Ovary (tissue), 9 donors: Measurements from ENCODE around the gene SRPK3. TPM values are rescaled to one million over a fixed set of nuclear protein-coding genes. Genes with fewer than 3 reads are reported as not detected.

ENCODE experiments used
- DNase-seq, 5 donors: peaks; one replicate each; pipeline ENCODE4 v3.0.0-alpha.2; 2019 to 2020
- H3K27ac ChIP-seq, 2 donors: fragments of 200-600 bp; one replicate each; pipeline versions ENCODE4 v1.5.1 to v1.8.0; 2019 to 2022
- H3K27me3 ChIP-seq: fragments of 200-600 bp; one replicate; pipeline ENCODE4 v1.8.0; 2022
- H3K36me3 ChIP-seq: fragments of 200-600 bp; sonication (generic); one replicate; pipeline ENCODE4 v1.5.1; 2019
- H3K4me1 ChIP-seq: one replicate; pipeline ENCODE4 v1.8.1; 2013; ENCODE audit warnings: mild to moderate bottlenecking, moderate library complexity; ENCODE audit not compliant: insufficient read depth
- H3K4me3 ChIP-seq: fragments of 200-600 bp; sonication (generic); one replicate; pipeline ENCODE4 v1.5.1; 2017
- H3K9me3 ChIP-seq, 2 donors: fragments of 200-600 bp in 1 of 2; sonication (generic) in 1 of 2; one replicate each; pipeline versions ENCODE4 v1.5.1 to v1.8.1; 2013 to 2019; ENCODE audit warnings: mild to moderate bottlenecking in 1 of 2, moderate library complexity in 1 of 2
- CTCF ChIP-seq, 3 donors: fragments of 450-650 bp in 2 of 3; fragments of 200-600 bp in 1 of 3; IDR thresholded peaks; one replicate each; pipeline versions ENCODE4 v1.5.1 to v1.8.0; 2016 to 2022; ENCODE audit warnings: antibody characterized with exemption in 3 of 3, mild to moderate bottlenecking in 1 of 3
- EP300 ChIP-seq: sonication (generic); formaldehyde crosslinking; IDR thresholded peaks from one replicate; pipeline ENCODE4 v1.6.1; 2017; ENCODE audit warnings: antibody characterized with exemption
- POLR2A ChIP-seq: fragments of 450-650 bp; IDR thresholded peaks from one replicate; pipeline ENCODE4 v1.6.1; 2017; ENCODE audit warnings: antibody characterized with exemption, mild to moderate bottlenecking, moderate library complexity
- WGBS, 3 donors: extraction: QIAGEN DNeasy Blood & Tissue Kit in 1 of 3; methylation state at CpG; one replicate each; pipeline versions ENCODE4 v1.1.5 to v1.1.7; 2013 to 2017; 5-methylcytosine and 5-hydroxymethylcytosine counted together
- intact Hi-C, 4 donors: fragments of 100-400 bp; cut with DNase I; formaldehyde crosslinking; loops; one replicate each; pipeline versions ENCODE4 v1.11.0 to v1.15.1; 2022 to 2023
- polyA plus RNA-seq, 2 donors: library from polyadenylated mRNA; stranded (reverse); fragments of 200-250 nt in 1 of 2; fragments of 350-450 nt in 1 of 2; fragmentation: Illumina TruSeq in 1 of 2; extraction: RNeasy Lipid Tissue Mini Kit (QIAGEN cat#74804) in 1 of 2; gene quantifications; one replicate each; pipeline ENCODE4 v1.2.3, GENCODE V29; 2013 to 2014
- total RNA-seq, 7 donors: library from RNA; depleted of rRNA in 2 of 7; stranded (reverse); fragments of >200 nt in 2 of 7; fragmentation: NEBNext Ultra II Directional in 3 of 7; extraction: Animal tissue kit (Norgen Biotek cat#: 25700) in 3 of 7; gene quantifications; one replicate each; pipeline versions ENCODE4 v1.1.0 to v1.2.4, GENCODE V29; 2016 to 2023
- donor health status: DM: no; HTN: no; CAD: no; lungs with moderate emphysema.
- donor health status: DM: no; HTN: no; CAD: no.
- donor health status: Bipolar disorder and iron deficiency.
- donor health status: DM: yes; HTN: yes; CAD: no.
- donor health status: DM: no; HTN: no; CAD: no.
- donor health status: DM: yes; HTN: yes; CAD: no.

Gene SRPK3
- total and polyA plus RNA-seq, 9 donors: 0.25 to 2.1 (median 1.4) TPM

- 69 to 89% (median 82%) methylated on average over 10 to 18 of the region's 22 CpGs for WGBS, 3 donors
- H3K4me1 ChIP-seq: no peaks in the 10 kb centered on the region
- H3K9me3 ChIP-seq: no peaks in the 10 kb centered on the region
- TF ChIP-seq EP300: no peak
- TF ChIP-seq CTCF (IDR thresholded peaks at IDR 0.05): no peak
- no peak for TF ChIP-seq POLR2A
- DNase-seq: no peak
- H3K36me3 ChIP-seq: no peaks in the 10 kb centered on the region
- intact Hi-C loops: no loop called here
- no peaks in the 10 kb centered on the region for H3K27me3 ChIP-seq
- H3K4me3 ChIP-seq: no peak overlapping the region
- no peak overlapping the region for H3K27ac ChIP-seq
Observed at GRCh38 chrX:153776611-153777045, 4.2 kb upstream of the SRPK3 start.

GRCh38 chrX:153777261-153778090 lies 3.4 kb upstream of the SRPK3 start:
- no peaks in the 10 kb centered on the region for H3K9me3 ChIP-seq
- intact Hi-C loops: no loop called here
- H3K4me3 ChIP-seq: no peak overlapping the region
- no peaks in the 10 kb centered on the region for H3K27me3 ChIP-seq
- 82 to 91% (median 84%) methylated on average over 34 of the region's 34 CpGs for WGBS, 3 donors
- DNase-seq: peak in 2 of 5 donors; percentile 11 to 12
- TF ChIP-seq CTCF (IDR thresholded peaks at IDR 0.05) (no peak), POLR2A (no peak), EP300 (no peak)
- no peaks in the 10 kb centered on the region for H3K4me1 ChIP-seq
- H3K27ac ChIP-seq: no peak overlapping the region
- H3K36me3 ChIP-seq: no peaks in the 10 kb centered on the region

- TF ChIP-seq CTCF (IDR thresholded peaks at IDR 0.05) (no peak), POLR2A (no peak), EP300 (no peak)
- intact Hi-C loops: no loop called here
- Histone ChIP-seq H3K4me3 (no peak overlapping the region), H3K27me3 (no peaks in the 10 kb centered on the region), H3K36me3 (no peaks in the 10 kb centered on the region), H3K9me3 (no peaks in the 10 kb centered on the region), H3K27ac (no peak overlapping the region), H3K4me1 (no peaks in the 10 kb centered on the region)
- DNase-seq: peak in 1 of 5 donors; percentile 19
- 50 to 73% (median 56%) methylated on average over 16 to 17 of the region's 17 CpGs for WGBS, 3 donors
Observed at GRCh38 chrX:153778181-153778580, 2.7 kb upstream of the SRPK3 start.

- DNase-seq: no peak
- H3K27ac ChIP-seq: no peak overlapping the region
- intact Hi-C loops: no loop called here
- WGBS, 3 donors: 67 to 73% (median 71%) methylated on average over 15 to 16 of the region's 16 CpGs
- H3K4me1 ChIP-seq: no peaks in the 10 kb centered on the region
- no peak for TF ChIP-seq POLR2A
- TF ChIP-seq CTCF (IDR thresholded peaks at IDR 0.05): no peak
- TF ChIP-seq EP300: no peak
- H3K4me3 ChIP-seq: no peak overlapping the region
- H3K27me3 ChIP-seq: no peaks in the 10 kb centered on the region
- no peaks in the 10 kb centered on the region for H3K36me3 ChIP-seq
- no peaks in the 10 kb centered on the region for H3K9me3 ChIP-seq
Observed at GRCh38 chrX:153778684-153779101, 2.1 kb upstream of the SRPK3 start.
